Esophagus mucosa (tissue), 1 donor: ENCODE data around the gene ADAMTS5. TPM values are rescaled to one million over a fixed set of nuclear protein-coding genes. Genes with fewer than 3 reads are reported as not detected.

ENCODE experiments used
- ATAC-seq: fragments of 200-7000 bp; cut with Tn5 transposase; one replicate; pipeline ENCODE4 v1.9.1; 2020
- total RNA-seq: library from RNA; stranded (reverse); gene quantifications from one replicate; pipeline ENCODE4 v1.2.4, GENCODE V29; 2023
- donor health status: DM: yes; HTN: yes; CAD: no.

Gene ADAMTS5
- total RNA-seq, 1 donor from 2014 or later, result 0.80 TPM

- ATAC-seq, result no peak
Measured at GRCh38 chr21:26946744-26947446, 20.0 kb downstream of the ADAMTS5 start.

DNA sequence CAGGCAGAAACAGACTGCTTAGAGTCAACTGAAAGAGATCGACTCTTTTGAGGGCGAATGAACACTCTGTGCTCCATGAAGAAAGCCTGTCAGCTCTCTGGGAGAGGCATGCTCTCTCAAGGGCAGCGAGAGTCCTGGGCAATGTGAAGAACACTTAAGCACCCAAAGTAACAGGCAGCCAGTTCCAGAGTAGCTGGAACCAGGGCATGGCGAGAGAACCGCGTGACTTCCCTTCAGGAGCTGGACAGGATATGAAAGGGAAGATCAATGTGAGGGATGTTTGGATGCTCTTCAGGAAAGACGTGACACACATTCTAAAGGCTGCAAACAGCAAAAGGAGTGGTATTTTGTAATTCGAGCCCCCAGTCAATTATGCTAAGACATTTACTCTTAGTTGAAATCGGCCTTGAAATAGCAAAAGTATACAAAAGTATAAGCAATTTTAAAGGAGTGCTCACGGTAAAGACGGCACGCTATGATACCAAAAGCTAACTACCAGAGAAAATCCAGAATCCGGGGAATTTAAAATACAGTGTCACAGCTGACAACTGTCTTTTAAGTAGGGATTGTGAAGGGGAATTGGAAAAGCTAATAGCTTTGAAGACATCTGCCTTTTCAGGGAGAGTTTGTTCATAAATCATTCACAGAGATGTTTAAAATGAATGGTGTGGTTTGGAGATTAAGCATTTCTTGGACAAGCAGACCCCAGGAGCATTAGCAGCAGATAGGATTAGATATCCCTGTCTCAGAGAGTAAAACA is 20.8 kb downstream of the ADAMTS5 start:
- ATAC-seq, result no peak

DNA sequence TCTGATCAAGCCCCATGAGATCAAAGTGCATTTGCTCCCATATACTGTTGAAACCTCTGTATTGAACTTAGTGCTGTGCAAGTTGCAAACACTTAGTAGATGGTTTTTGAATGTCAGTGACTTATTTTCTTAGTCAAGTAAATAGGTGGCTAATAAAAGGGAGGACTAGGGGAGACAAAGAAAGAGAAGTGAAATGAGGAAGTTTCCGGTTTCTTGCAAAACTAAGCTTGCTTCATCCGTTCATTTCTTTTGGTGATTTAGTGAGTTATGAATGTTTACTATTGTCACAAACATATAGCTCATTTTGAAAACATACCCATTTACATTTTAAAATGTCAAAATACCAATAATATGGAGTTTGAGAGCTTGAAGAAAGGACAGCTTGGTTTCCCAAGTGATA is 23.0 kb downstream of the ADAMTS5 start:
- no peak for ATAC-seq

DNA sequence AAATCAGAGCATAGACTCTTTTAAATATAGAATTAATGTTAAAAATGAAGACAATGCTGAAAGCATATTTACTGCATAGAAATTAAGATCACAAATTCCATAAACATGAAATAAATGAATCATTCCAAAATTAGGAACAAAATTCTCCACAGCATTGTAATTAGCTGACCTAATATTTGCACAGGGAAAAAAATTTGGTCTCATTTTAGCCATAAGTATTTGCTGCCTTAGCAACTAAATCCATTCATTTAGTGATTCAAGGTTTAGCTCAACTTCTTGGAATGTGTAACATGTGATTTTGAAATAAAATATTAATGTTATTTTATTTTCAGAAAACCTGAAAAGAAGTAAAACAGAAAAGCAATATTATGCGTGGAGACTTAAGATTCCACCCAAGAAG is 25.5 kb downstream of the ADAMTS5 start:
- no peak for ATAC-seq

DNA sequence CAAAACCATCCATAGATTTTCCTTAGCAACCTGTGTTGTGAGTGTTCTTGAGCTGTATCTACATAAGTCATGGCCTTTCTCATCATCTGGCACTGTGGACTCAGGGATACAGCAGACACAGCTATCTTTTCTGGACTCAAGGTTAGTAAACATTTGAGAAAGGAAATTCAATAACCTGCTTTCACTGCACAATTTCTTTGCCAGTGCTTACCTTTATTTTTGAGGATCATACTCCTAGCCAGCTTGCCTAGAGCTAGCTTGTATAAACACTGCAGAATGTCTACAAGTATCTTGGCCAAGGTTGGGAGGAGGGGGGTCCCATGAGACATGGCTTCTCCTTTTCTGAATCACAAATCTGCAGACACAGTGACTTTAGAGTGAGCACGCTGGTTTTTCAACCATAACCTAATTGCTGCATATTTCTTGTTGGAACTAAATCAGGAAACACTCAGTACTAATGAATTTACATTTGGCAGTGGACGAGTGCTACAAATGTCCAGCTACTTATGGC is 27.2 kb downstream of the ADAMTS5 start:
- no peak for ATAC-seq

DNA sequence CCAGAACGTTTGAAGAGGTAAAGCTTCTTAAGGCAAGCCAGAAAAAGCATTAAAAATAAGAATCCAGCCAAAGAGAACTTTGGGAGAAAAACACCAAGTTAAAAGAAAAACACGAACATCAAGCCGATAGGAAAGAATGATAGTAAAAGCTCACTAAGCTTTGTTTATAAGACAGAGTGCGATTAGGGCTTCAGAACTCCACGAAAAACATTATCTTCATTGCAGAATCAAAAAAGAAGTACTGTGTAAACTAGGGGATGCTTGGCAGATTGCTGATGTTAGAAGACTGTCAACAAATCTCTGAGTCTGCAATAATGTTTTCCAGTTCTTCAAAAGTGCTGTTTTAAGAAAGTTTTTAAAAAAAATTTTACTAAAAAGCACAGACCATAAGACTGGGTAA is 30.2 kb downstream of the ADAMTS5 start:
- ATAC-seq, result no peak

DNA sequence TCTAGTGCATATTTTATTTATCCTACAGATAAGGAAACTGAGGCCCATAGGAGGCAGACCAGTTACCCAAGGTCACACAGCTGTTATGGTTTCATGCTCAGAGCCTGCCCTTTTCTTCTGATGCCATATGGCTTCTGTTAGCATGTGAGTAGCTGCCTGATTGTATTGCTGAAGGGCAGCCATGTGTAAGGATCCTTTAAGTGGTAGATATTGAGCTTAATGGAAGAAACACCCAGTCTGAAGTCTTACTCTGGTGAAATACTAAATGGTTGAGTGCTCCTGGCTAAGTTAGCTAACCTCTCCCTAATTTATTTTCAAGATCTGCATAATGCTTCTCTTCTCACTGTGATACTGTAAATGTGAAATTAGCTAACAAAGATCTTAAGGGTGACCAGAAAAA is 30.9 kb downstream of the ADAMTS5 start:
- no peak for ATAC-seq

DNA sequence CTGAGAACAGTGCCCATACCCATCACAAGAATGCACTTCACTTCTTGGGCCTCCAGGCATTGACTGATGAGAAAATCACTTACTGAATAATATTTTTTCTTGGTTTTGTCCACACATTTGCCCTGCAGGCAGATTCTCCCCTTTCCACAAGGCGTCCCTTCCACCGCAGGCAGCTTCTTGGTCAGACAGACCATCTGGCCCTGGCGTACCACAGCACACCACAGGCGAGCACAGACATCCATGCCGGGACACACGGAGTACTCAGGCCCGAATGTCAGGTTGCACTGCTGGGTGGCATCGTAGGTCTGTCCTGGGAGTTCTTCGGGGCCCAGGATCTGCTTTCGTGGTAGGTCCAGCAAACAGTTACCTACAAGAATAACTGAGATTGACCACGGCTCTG is 32.5 kb downstream of the ADAMTS5 start:
- ATAC-seq, result no peak

GRCh38 chr21:26933448-26933847 is 33.4 kb downstream of the ADAMTS5 start:
- no peak for ATAC-seq

DNA sequence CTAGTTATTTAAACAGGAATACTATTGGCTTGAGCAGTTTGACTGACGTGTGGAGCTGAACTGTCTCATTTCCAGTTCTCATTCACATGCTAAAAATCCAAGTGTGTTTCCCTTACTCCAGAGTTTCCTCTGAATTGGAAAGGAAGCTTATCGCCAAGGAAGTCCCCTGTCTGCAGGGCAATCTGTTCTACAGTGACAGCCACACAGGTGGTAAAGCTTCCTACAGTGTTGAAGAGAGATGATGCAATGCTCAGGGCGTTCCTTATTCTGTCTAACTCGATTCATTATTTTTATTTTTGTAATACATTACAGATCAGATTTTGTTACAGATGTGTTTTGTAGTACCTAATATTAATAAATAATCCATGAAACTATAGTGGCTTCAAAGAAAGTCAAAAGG is 41.3 kb downstream of the ADAMTS5 start:
- ATAC-seq, result no peak

DNA sequence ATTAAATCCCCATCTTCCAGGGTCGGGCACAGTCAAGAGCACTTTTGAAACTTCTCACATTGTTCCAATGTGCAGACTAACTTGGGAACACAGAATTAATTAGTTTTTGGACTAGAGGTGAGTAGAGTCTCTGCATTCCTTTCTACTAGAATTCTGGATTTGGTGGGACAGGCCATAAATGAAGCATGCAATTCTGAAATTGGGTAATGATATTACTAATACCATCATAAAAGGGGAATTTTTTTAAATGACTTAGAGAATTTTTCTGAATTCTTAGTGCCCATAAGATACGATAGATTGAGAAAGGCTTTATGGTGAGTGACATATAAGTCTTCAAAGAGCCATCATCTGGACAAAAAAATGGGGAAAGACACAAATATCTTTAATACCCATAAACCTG is 41.8 kb downstream of the ADAMTS5 start:
- no peak for ATAC-seq

DNA sequence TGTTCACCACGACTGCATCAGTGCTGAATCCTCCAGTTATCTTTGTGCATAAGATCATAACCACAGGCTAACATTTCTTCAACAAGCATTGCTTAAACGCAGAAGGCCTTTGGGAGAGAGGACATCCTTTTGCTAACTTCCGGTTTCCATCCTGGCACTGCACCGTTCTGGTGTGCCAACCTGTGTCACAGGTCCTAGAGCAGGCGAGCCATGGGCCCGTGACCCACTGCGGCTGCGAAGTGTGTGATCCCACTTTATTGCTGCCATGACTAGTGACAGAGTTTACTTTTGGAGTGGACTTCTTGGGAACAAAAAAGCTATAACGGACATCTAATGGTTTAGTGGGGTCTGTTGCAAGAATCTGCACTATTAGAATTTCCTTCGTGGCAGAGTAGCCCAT is 42.9 kb downstream of the ADAMTS5 start:
- no peak for ATAC-seq

- no peak for ATAC-seq
Measured at GRCh38 chr21:26920055-26920454, 46.8 kb downstream of the ADAMTS5 start.

DNA sequence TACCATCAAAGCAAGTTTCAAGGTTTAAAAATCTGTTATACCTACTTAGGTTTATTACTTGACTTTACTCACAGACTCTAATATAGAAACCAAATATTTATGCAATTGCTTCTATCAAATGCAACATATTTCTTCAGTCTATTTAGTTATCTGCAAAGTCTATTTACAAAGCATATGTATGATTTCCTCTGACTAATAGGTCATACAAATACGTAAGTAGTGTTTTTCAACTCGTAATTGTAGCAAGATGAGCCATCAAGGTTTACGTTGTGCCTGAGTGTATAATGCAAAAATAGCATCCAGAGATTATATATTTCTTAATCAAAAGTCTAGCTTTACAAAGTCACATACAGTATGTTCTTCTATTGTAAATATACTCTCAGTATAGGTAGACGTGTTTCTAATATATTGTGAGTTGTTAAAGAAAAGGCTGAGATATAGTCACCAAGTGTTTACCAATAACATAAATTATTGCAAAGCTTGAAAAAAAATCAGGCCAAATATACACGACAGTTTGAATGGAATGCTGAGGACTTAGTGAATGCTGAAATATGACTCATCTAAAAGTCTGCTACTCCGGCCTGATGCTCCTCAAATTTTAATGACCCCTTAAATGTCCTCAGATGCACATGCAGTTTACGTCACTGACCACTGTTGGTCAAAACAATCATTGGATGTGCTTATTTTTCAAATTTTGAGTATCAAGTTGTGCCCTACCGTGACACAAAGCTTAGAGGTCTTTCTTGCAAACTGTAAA is 48.4 kb downstream of the ADAMTS5 start:
- no peak for ATAC-seq

- no peak for ATAC-seq
Measured at GRCh38 chr21:26916799-26917198, 50.1 kb downstream of the ADAMTS5 start.

DNA sequence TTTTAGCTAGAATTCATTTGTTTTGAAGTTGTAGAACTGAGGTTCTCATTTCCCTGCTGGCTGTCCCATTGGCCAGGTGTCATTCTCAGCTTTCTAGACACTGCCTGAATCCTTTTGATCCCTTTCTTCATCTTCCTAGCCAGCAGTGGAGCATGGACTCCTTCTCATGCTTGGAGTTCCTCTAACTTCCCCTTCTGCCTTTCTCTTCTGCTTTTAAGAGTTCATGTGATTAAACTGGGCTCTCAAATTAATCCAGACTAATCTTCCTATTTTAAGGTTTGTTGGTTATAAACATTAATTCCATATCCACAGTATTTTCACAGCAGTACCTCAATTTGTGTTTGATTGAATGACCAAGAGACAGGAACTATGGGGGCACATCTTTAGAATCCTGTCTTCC is 52.3 kb downstream of the ADAMTS5 start:
- no peak for ATAC-seq

DNA sequence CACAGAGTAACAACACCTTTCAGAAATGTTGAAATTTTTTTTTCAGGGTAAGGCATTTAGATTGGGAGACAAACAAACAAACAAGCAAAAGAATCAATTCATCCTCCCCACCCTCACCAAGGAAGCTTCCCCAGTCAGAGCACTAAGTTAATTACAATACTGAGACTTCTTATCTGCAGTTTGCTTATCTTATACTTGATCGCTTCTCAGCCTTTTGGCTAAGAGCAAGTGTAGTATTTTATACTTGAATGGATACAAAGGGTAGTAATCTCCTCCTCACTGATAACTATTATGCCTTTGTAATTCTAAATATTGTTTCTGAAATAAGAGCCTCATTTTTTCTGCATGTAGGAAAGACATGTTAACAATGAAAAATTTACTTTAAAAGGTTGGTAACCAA is 54.4 kb downstream of the ADAMTS5 start:
- no peak for ATAC-seq

DNA sequence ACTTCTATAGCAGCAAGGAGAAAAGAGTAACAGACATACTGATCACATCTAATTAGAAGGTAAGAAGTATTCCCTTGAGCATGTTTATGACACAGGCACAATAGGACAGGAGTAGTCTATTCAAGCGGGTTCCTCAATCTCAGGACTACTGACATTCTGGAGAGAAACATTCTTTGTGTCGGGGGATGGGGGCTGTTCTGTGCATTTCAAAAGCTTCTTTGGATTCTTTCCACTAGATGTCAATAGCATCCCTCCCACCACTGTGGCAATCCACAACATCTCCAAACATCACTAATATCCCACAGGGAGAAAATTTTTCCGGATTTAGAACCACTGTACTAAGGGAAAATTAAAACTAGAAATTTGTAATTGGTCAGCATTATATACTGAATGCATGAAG is 56.9 kb downstream of the ADAMTS5 start:
- ATAC-seq, result no peak

- ATAC-seq, result no peak
Measured at GRCh38 chr21:26900980-26901379, 65.9 kb downstream of the ADAMTS5 start.

DNA sequence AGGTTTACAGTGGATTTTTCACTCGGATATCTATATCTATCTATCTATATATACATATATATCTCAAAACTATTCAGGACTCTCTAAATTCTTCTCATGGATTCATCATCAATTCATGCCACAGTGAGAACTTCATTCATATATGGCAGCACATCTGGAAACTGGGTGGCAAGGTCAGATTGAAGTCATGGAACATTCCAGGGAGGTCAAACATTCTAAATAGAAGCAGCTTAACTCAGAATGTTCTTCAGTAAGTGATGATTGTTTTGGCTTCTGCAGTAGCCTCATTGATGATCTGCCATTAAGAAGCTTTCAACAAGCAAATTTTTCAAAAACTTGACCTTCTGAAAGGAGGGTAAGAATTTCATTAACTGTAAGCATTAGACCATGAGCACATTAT is 74.7 kb downstream of the ADAMTS5 start:
- ATAC-seq, result no peak

GRCh38 chr21:26888931-26889330 is 78.0 kb downstream of the ADAMTS5 start:
- no peak for ATAC-seq

GRCh38 chr21:26888256-26888655 is 78.6 kb downstream of the ADAMTS5 start:
- ATAC-seq, result no peak

- no peak for ATAC-seq
Measured at GRCh38 chr21:26887251-26887650, 79.6 kb downstream of the ADAMTS5 start.
